HUES6 (cell line): Measurements from ENCODE around the gene OOSP2.
"Not testable (repeated sequence)": the region's sequence is repeated elsewhere in the genome, so short reads cannot be mapped to it uniquely, and the experiment has no call there.

ENCODE experiments used
- H3K27ac ChIP-seq: 2 replicates; pipeline ENCODE4 v1.7.0; 2013; ENCODE audit warnings: low read depth, mild to moderate bottlenecking, low read length, inconsistent platforms
- H3K27me3 ChIP-seq: 2 replicates; pipeline ENCODE4 v1.6.1; 2013; ENCODE audit warnings: low read length; ENCODE audit not compliant: control insufficient read depth, insufficient read depth
- H3K36me3 ChIP-seq: 2 replicates; pipeline ENCODE4 v1.6.1; 2013; ENCODE audit warnings: low read length; ENCODE audit not compliant: control insufficient read depth, insufficient read depth
- H3K4me1 ChIP-seq: 2 replicates; pipeline ENCODE4 v1.6.1; 2013; ENCODE audit warnings: low read length; ENCODE audit not compliant: control insufficient read depth, insufficient read depth
- H3K4me3 ChIP-seq: 2 replicates; pipeline ENCODE4 v1.5.1; 2013; ENCODE audit warnings: low read depth, low read length
- H3K9ac ChIP-seq: one replicate; pipeline ENCODE4 v1.6.1; 2013; ENCODE audit warnings: mild to moderate bottlenecking, low read length
- H3K9me3 ChIP-seq: 2 replicates; pipeline ENCODE4 v1.6.1; 2013; ENCODE audit warnings: low read depth, low read length; ENCODE audit not compliant: control insufficient read depth, insufficient read depth

Gene OOSP2, protein sequence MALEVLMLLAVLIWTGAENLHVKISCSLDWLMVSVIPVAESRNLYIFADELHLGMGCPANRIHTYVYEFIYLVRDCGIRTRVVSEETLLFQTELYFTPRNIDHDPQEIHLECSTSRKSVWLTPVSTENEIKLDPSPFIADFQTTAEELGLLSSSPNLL

GRCh38 chr11:60040109-60040508 lies at the start of gene OOSP2:
Gene OOSP2, plus strand, starts transcription at chr11:60040409. Its CDS starts 51 bp downstream, at chr11:60040460.
- Histone ChIP-seq H3K27me3 (no peaks in the 10 kb centered on the region), H3K9me3 (no peaks in the 10 kb centered on the region), H3K4me3 (no peak within 1 kb of the TSS), H3K36me3 (no peaks in the 10 kb centered on the region), H3K27ac (no peak within 1 kb of the TSS), H3K9ac (no peak within 1 kb of the TSS), H3K4me1 (peaks cover 3% of the 10 kb centered on the region; the same call in 1 of the 2 replicates)

- Histone ChIP-seq H3K27ac (no peak overlapping the region), H3K36me3 (no peaks in the 10 kb centered on the region), H3K9ac (no peak overlapping the region), H3K9me3 (0 out of 2 replicates have a peak, but pooled peaks cover 4% of the 10 kb centered on the region), H3K27me3 (no peaks in the 10 kb centered on the region), H3K4me1 (no peaks in the 10 kb centered on the region), H3K4me3 (no peak overlapping the region)
Measured at GRCh38 chr11:59990421-59990820, 49.8 kb upstream of the OOSP2 start.

- no peaks in the 10 kb centered on the region for H3K4me1 ChIP-seq
- no peak overlapping the region for H3K4me3 ChIP-seq
- H3K9ac ChIP-seq, result no peak overlapping the region
- 0 out of 2 replicates have a peak, but pooled peaks cover 4% of the 10 kb centered on the region for H3K9me3 ChIP-seq
- H3K36me3 ChIP-seq, result no peaks in the 10 kb centered on the region
- H3K27ac ChIP-seq, result no peak overlapping the region
- H3K27me3 ChIP-seq, result no peaks in the 10 kb centered on the region
Measured at GRCh38 chr11:59992425-59992824, 47.8 kb upstream of the OOSP2 start.

DNA sequence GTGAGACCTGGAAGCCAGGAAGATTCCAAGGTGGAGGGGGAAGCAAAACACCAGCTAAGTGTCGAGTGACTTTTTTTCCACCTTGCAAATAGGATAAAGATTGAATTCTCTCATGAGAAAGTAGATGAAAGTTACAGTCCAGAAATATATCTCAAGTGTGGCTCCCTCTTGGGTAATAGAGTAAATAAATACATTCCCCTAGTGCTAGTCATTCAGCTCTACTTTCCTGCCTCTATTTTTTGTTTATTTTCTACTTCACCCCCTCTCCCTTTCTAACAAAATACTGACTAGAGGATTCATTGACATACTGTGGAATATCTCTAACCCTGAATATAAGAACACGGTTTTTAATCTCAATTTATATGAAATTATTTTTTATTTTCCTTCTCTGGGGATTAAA lies 42.4 kb upstream of the OOSP2 start:
- no peak overlapping the region for H3K27ac ChIP-seq
- no peaks in the 10 kb centered on the region for H3K27me3 ChIP-seq
- no peak overlapping the region for H3K9ac ChIP-seq
- H3K36me3 ChIP-seq, result no peaks in the 10 kb centered on the region
- no peak overlapping the region for H3K4me3 ChIP-seq
- no peaks in the 10 kb centered on the region for H3K4me1 ChIP-seq
- H3K9me3 ChIP-seq, result no peaks in the 10 kb centered on the region

- no peaks in the 10 kb centered on the region for H3K36me3 ChIP-seq
- H3K9me3 ChIP-seq, result no peaks in the 10 kb centered on the region
- H3K27me3 ChIP-seq, result no peaks in the 10 kb centered on the region
- H3K27ac ChIP-seq, result no peak overlapping the region
- H3K4me3 ChIP-seq, result no peak overlapping the region
- H3K9ac ChIP-seq, result no peak overlapping the region
- H3K4me1 ChIP-seq, result no peaks in the 10 kb centered on the region
Measured at GRCh38 chr11:59999691-60000090, 40.5 kb upstream of the OOSP2 start.

DNA sequence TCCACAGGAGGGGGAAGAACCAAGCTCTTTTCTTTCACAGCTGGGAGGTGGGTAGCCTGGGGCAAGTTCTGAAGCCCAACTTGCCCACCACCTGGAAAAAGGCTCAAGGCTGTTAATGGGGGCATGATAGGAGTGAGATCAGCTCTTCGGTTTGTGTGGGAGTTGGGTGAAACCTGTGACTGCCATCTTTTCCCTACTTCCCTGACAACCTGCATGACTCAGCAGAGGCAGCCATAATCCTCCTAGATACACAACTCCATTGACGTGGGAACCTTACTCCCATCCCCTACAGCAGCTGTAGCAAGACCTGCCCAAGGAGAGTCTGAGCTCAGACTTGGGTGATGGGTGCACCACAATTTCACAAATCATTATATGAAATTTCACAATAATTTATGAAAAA lies 36.5 kb upstream of the OOSP2 start:
- H3K4me3 ChIP-seq, result no peak overlapping the region
- H3K4me1 ChIP-seq, result no peaks in the 10 kb centered on the region
- no peaks in the 10 kb centered on the region for H3K36me3 ChIP-seq
- no peaks in the 10 kb centered on the region for H3K27me3 ChIP-seq
- H3K27ac ChIP-seq, result no peak overlapping the region
- no peaks in the 10 kb centered on the region for H3K9me3 ChIP-seq
- no peak overlapping the region for H3K9ac ChIP-seq

DNA sequence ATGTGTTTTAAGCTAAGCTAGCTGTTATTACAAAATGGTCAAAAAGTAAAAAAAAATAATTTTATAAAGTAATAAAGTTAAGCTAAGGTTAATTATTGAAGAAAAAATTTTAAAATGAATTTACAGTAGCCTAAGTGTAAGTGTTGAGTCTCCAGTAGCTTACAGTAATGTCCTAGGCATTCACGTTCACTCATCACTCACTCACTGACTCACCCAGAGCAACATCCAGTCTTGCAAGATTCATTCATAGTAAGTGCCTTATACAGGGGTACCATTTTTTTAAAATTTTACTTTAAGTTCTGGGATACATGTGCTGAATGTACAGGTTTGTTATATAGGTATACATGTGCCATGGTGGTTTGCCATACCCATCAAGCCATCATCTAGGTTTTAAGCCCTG lies 34.8 kb upstream of the OOSP2 start:
- Histone ChIP-seq H3K27ac (no peak overlapping the region), H3K27me3 (no peaks in the 10 kb centered on the region), H3K4me1 (no peaks in the 10 kb centered on the region), H3K4me3 (no peak overlapping the region), H3K36me3 (no peaks in the 10 kb centered on the region), H3K9ac (no peak overlapping the region), H3K9me3 (no peaks in the 10 kb centered on the region)

- Histone ChIP-seq H3K9ac (no peak within 1 kb of the TSS), H3K4me1 (0 out of 2 replicates have a peak, but pooled peaks cover 12% of the 10 kb centered on the region), H3K36me3 (no peaks in the 10 kb centered on the region), H3K27me3 (no peaks in the 10 kb centered on the region), H3K27ac (no peak within 1 kb of the TSS), H3K4me3 (no peak within 1 kb of the TSS), H3K9me3 (no peaks in the 10 kb centered on the region)
Measured at GRCh38 chr11:60016881-60017280, 23.3 kb upstream of the OOSP2 start, which contains the start of gene OOSP4B. Gene OOSP4B, plus strand, starts transcription at chr11:60017181.

GRCh38 chr11:60018058-60018457 lies 22.2 kb upstream of the OOSP2 start:
- Histone ChIP-seq H3K4me3 (no peak overlapping the region), H3K27ac (no peak overlapping the region), H3K9ac (no peak overlapping the region), H3K4me1 (0 out of 2 replicates have a peak, but pooled peaks cover 12% of the 10 kb centered on the region), H3K27me3 (no peaks in the 10 kb centered on the region), H3K36me3 (no peaks in the 10 kb centered on the region), H3K9me3 (no peaks in the 10 kb centered on the region)

DNA sequence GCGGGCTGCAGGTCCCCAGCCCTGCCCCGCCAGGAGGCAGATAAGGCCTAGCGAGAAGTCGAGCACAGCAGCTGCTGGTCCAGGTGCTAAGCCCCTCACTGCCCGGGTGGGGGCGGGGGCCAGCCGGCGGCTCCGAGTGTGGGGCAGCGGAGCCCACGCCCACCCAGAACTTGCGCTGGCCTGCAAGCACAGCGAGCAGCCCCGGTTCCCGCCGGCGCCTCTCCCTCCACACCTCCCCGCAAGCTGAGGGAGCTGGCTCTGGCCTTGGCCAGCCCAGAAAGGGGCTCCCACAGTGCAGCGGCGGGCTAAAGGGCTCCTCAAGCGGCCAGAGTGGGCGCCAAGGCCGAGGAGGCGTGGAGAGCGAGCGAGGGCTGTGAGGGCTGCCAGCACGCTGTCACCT lies 19.8 kb upstream of the OOSP2 start:
- not testable (repeated sequence) for H3K4me3 ChIP-seq, H3K27me3 ChIP-seq, H3K36me3 ChIP-seq, H3K27ac ChIP-seq, H3K9ac ChIP-seq, H3K9me3 ChIP-seq
- H3K4me1 ChIP-seq, result 0 out of 2 replicates have a peak, but pooled peaks cover 12% of the 10 kb centered on the region

GRCh38 chr11:60029015-60029632 lies 11.1 kb upstream of the OOSP2 start:
- Histone ChIP-seq H3K27ac (no peak overlapping the region), H3K9me3 (no peaks in the 10 kb centered on the region), H3K27me3 (no peaks in the 10 kb centered on the region), H3K4me3 (no peak overlapping the region), H3K36me3 (no peaks in the 10 kb centered on the region), H3K9ac (no peak overlapping the region), H3K4me1 (no peaks in the 10 kb centered on the region)
